MM.1S (cell line): Measurements from ENCODE around the gene ZCCHC12.

Experiments used
- EZH2 ChIP-seq: fragments of 300-600 bp; sonication (generic); optimal IDR thresholded peaks from 2 replicates; pipeline ENCODE3; 2017; ENCODE audit warnings: low read depth, mild to moderate bottlenecking, antibody characterized with exemption, low read length, mixed read lengths
- EZH2phosphoT487 ChIP-seq: fragments of 300-600 bp; sonication (generic); IDR thresholded peaks from 2 replicates; pipeline ENCODE4 v1.6.1; 2018; ENCODE audit warnings: antibody characterized with exemption, low read length
- TF ChIP-seq, protein P1 (sequence below): fragments of 300-600 bp; sonication (generic); IDR thresholded peaks from 2 replicates; pipeline ENCODE4 v1.5.1; 2016; ENCODE audit warnings: antibody characterized with exemption, low read length, mixed read lengths

GRCh38 chrX:118853596-118853995 lies 30.0 kb downstream of the ZCCHC12 start:
- TF ChIP-seq, protein P1, sequence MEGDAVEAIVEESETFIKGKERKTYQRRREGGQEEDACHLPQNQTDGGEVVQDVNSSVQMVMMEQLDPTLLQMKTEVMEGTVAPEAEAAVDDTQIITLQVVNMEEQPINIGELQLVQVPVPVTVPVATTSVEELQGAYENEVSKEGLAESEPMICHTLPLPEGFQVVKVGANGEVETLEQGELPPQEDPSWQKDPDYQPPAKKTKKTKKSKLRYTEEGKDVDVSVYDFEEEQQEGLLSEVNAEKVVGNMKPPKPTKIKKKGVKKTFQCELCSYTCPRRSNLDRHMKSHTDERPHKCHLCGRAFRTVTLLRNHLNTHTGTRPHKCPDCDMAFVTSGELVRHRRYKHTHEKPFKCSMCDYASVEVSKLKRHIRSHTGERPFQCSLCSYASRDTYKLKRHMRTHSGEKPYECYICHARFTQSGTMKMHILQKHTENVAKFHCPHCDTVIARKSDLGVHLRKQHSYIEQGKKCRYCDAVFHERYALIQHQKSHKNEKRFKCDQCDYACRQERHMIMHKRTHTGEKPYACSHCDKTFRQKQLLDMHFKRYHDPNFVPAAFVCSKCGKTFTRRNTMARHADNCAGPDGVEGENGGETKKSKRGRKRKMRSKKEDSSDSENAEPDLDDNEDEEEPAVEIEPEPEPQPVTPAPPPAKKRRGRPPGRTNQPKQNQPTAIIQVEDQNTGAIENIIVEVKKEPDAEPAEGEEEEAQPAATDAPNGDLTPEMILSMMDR = no peak
- TF ChIP-seq EZH2phosphoT487 (no peak), EZH2 (no peak)
